Measurements from ENCODE around the gene FBXL16. TPM values are rescaled to one million over a fixed set of nuclear protein-coding genes. Genes with fewer than 3 reads are reported as not detected.

Gene FBXL16
- total RNA-seq, 2 donors from 2014 or later: 1.0 to 2.3 TPM

- Histone ChIP-seq H3K4me3 (peak overlapping the region; percentile 26 to 34), H3K27ac (peak overlapping the region; percentile 33 to 89 (median 66)), H3K27me3 (no peaks in the 10 kb centered on the region), H3K4me1 (peaks cover 63% of the 10 kb centered on the region), H3K9me3 (no peaks in the 10 kb centered on the region), H3K36me3 (replicated peaks in 1 of 2; ENCODE audit: insufficient read depth in 1 of 2, low read depth in 2 of 2) (peaks cover 11 to 12% of the 10 kb centered on the region in 2 donors)
- ATAC-seq (no peak), DNase-seq (peak in 2 of 4 donors; percentile 32 to 40)
- 7 to 11% methylated on average over 5 to 56 of the region's 57 CpGs for WGBS, 2 donors
- no peak for TF ChIP-seq POLR2A (IDR thresholded peaks at IDR 0.05)
- TF ChIP-seq, protein P1, sequence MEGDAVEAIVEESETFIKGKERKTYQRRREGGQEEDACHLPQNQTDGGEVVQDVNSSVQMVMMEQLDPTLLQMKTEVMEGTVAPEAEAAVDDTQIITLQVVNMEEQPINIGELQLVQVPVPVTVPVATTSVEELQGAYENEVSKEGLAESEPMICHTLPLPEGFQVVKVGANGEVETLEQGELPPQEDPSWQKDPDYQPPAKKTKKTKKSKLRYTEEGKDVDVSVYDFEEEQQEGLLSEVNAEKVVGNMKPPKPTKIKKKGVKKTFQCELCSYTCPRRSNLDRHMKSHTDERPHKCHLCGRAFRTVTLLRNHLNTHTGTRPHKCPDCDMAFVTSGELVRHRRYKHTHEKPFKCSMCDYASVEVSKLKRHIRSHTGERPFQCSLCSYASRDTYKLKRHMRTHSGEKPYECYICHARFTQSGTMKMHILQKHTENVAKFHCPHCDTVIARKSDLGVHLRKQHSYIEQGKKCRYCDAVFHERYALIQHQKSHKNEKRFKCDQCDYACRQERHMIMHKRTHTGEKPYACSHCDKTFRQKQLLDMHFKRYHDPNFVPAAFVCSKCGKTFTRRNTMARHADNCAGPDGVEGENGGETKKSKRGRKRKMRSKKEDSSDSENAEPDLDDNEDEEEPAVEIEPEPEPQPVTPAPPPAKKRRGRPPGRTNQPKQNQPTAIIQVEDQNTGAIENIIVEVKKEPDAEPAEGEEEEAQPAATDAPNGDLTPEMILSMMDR (IDR thresholded peaks at IDR 0.05): no peak
- intact Hi-C loops (cut with DNase I): no loop called here
Observed at GRCh38 chr16:683396-684070, 22.1 kb downstream of the FBXL16 start.

- intact Hi-C loops (cut with DNase I): no loop called here
- Histone ChIP-seq H3K4me1 (peaks cover 63% of the 10 kb centered on the region), H3K36me3 (replicated peaks in 1 of 2; ENCODE audit: insufficient read depth in 1 of 2, low read depth in 2 of 2) (peaks cover 11 to 12% of the 10 kb centered on the region in 2 donors), H3K4me3 (no peak overlapping the region), H3K27me3 (no peaks in the 10 kb centered on the region), H3K27ac (peak overlapping the region in 2 of 4 donors; percentile 88 to 89), H3K9me3 (no peaks in the 10 kb centered on the region)
- 56 to 74% methylated on average over 14 to 36 of the region's 36 CpGs for WGBS, 2 donors
- ATAC-seq (no peak), DNase-seq (no peak)
- TF ChIP-seq POLR2A (IDR thresholded peaks at IDR 0.05): no peak
Observed at GRCh38 chr16:682493-683395, 22.9 kb downstream of the FBXL16 start.

- intact Hi-C loops (cut with DNase I): no loop called here
- peak overlapping the region in 1 of 4 donors; percentile 95 for H3K27ac ChIP-seq
- no peaks in the 10 kb centered on the region for H3K27me3 ChIP-seq
- peaks cover 63% of the 10 kb centered on the region for H3K4me1 ChIP-seq
- ATAC-seq (no peak), DNase-seq (peak in 1 of 4 donors; percentile 42)
- WGBS, 2 donors: 59 to 72% methylated on average over 17 to 26 of the region's 28 CpGs
- no peaks in the 10 kb centered on the region for H3K9me3 ChIP-seq
- no peak overlapping the region for H3K4me3 ChIP-seq
- H3K36me3 ChIP-seq (replicated peaks in 1 of 2; ENCODE audit: insufficient read depth in 1 of 2, low read depth in 2 of 2): peaks cover 7 to 12% of the 10 kb centered on the region in 2 donors
- TF ChIP-seq, protein P1 (IDR thresholded peaks at IDR 0.05): no peak
- no peak for TF ChIP-seq POLR2A (IDR thresholded peaks at IDR 0.05)
Observed at GRCh38 chr16:681746-682427, 23.7 kb downstream of the FBXL16 start.

DNA sequence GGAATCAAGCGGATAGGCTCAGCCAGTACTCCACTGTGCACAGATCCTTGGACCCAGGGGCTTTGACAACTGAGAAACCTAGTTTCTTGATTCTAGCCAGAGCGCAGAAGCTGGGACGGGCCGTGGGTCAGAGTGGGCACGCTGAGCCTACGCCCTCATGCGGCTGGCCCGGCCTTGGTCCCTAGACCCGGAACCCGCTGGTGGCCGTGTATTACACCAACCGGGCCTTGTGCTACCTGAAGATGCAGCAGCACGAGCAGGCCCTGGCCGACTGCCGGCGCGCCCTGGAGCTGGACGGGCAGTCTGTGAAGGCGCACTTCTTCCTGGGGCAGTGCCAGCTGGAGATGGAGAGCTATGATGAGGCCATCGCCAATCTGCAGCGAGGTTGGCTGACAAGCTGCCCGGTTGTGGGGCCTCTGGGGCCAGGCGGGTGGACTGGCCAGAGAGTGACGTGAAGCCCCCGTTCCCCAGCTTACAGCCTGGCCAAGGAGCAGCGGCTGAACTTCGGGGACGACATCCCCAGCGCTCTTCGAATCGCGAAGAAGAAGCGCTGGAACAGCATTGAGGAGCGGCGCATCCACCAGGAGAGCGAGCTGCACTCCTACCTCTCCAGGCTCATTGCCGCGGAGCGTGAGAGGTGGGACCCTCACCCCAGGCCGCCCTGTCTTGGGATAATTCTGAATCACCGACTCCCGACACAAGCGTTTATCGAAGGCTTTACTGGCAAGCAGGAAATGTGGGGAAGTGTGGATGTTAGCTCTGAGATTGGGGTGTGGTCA, 24.4 kb downstream of the FBXL16 start:
- WGBS, 2 donors: 38 to 81% methylated on average over 6 to 44 of the region's 44 CpGs
- ATAC-seq (no peak), DNase-seq (peak; percentile 58 to 64 (median 61))
- H3K27me3 ChIP-seq: no peaks in the 10 kb centered on the region
- peak overlapping the region; percentile 0 to 29 for H3K4me3 ChIP-seq
- H3K4me1 ChIP-seq: peaks cover 60% of the 10 kb centered on the region
- no peaks in the 10 kb centered on the region for H3K9me3 ChIP-seq
- H3K36me3 ChIP-seq (replicated peaks in 1 of 2; ENCODE audit: insufficient read depth in 1 of 2, low read depth in 2 of 2): peaks cover 7 to 12% of the 10 kb centered on the region in 2 donors
- intact Hi-C loops (cut with DNase I): no loop called here
- peak overlapping the region in 3 of 4 donors; percentile 86 to 95 (median 90) for H3K27ac ChIP-seq
- TF ChIP-seq, protein P1 (IDR thresholded peaks at IDR 0.05): no peak
- TF ChIP-seq POLR2A (IDR thresholded peaks at IDR 0.05): no peak

Measured in body of pancreas (tissue), 4 donors.